Activated effector memory CD4-positive, alpha-beta T cell treated with Interleukin-2 at 50 U/mL for 16 hours (primary cell): ENCODE results near the gene CELSR1.
A peak's percentile ranks its signal among the peaks of the same experiment; 100 is the strongest.

Experiments
- DNase-seq: peaks from one replicate; pipeline ENCODE4 v3.0.0-alpha.2; 2020

CELSR1 gene

GRCh38 chr22:46357711-46358520, 179.5 kb downstream of the CELSR1 start:
- DNase-seq = no peak

GRCh38 chr22:46356496-46357480, 180.6 kb downstream of the CELSR1 start:
- no peak for DNase-seq

GRCh38 chr22:46355996-46356471, 181.4 kb downstream of the CELSR1 start:
- no peak for DNase-seq

- peak; percentile 17 for DNase-seq
Measured at GRCh38 chr22:46355369-46355995, 181.9 kb downstream of the CELSR1 start.

- no peak for DNase-seq
Measured at GRCh38 chr22:46354993-46355305, 182.5 kb downstream of the CELSR1 start.

GRCh38 chr22:46354176-46354992, 183.0 kb downstream of the CELSR1 start:
- no peak for DNase-seq

- DNase-seq = no peak
Measured at GRCh38 chr22:46353483-46354105, 183.8 kb downstream of the CELSR1 start.

- no peak for DNase-seq
Measured at GRCh38 chr22:46352691-46353386, 184.6 kb downstream of the CELSR1 start.

- DNase-seq = no peak
Measured at GRCh38 chr22:46352276-46352675, 185.1 kb downstream of the CELSR1 start.

- no peak for DNase-seq
Measured at GRCh38 chr22:46351767-46352166, 185.7 kb downstream of the CELSR1 start.

GRCh38 chr22:46351131-46351735, 186.2 kb downstream of the CELSR1 start:
- no peak for DNase-seq

- DNase-seq = no peak
Measured at GRCh38 chr22:46350646-46351045, 186.8 kb downstream of the CELSR1 start.

GRCh38 chr22:46350121-46350520, 187.3 kb downstream of the CELSR1 start:
- DNase-seq = no peak

GRCh38 chr22:46349681-46350080, 187.7 kb downstream of the CELSR1 start:
- DNase-seq = no peak

- DNase-seq = no peak
Measured at GRCh38 chr22:46349238-46349637, 188.2 kb downstream of the CELSR1 start.

GRCh38 chr22:46348099-46348695, 189.2 kb downstream of the CELSR1 start:
- no peak for DNase-seq

GRCh38 chr22:46347646-46348045, 189.8 kb downstream of the CELSR1 start:
- no peak for DNase-seq

GRCh38 chr22:46346680-46347405, 190.6 kb downstream of the CELSR1 start:
- no peak for DNase-seq

GRCh38 chr22:46340676-46341075, 196.7 kb downstream of the CELSR1 start:
- DNase-seq = no peak

GRCh38 chr22:46339956-46340355, 197.5 kb downstream of the CELSR1 start:
- DNase-seq = no peak
